ENCODE results near the gene SLFN12L.

- TF ChIP-seq POLR2A (IDR thresholded peaks at IDR 0.05) = no peak
- TF ChIP-seq, protein P1, sequence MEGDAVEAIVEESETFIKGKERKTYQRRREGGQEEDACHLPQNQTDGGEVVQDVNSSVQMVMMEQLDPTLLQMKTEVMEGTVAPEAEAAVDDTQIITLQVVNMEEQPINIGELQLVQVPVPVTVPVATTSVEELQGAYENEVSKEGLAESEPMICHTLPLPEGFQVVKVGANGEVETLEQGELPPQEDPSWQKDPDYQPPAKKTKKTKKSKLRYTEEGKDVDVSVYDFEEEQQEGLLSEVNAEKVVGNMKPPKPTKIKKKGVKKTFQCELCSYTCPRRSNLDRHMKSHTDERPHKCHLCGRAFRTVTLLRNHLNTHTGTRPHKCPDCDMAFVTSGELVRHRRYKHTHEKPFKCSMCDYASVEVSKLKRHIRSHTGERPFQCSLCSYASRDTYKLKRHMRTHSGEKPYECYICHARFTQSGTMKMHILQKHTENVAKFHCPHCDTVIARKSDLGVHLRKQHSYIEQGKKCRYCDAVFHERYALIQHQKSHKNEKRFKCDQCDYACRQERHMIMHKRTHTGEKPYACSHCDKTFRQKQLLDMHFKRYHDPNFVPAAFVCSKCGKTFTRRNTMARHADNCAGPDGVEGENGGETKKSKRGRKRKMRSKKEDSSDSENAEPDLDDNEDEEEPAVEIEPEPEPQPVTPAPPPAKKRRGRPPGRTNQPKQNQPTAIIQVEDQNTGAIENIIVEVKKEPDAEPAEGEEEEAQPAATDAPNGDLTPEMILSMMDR (IDR thresholded peaks at IDR 0.05 in 4 of 5, conservative IDR thresholded peaks at IDR 0.05 in 1 of 5) = no peak
These were observed 37.9 kb downstream of the SLFN12L start for GRCh38 chr17:35499548-35499947.
